K562 (cell line): ENCODE data around the gene UBR4. TPM values are rescaled to one million over a fixed set of nuclear protein-coding genes. Genes with fewer than 3 reads are reported as not detected.

Source experiments
- ATAC-seq: fragments of 200-7000 bp; cut with Tn5 transposase; 3 replicates; pipeline ENCODE4 v1.9.1; 2020; ENCODE audit warnings: moderate library complexity
- BruUV-seq: library from RNA; stranded (reverse); fragments of 400-500 nt; replicated peaks from 2 replicates; lab custom pipeline; 2021; lab: Mats Ljungman, UMichigan
- CTCF ChIA-PET: fragments of 300-600 bp; formaldehyde crosslinking; extraction: SDS; loops from one replicate; lab custom pipeline; 2021; ENCODE audit warnings: low intra/inter-chr PET ratio; lab: Yijun Ruan, JAX
- POLR2A ChIA-PET: fragments of 300-600, 350-650 bp; sonication (Branson Sonifier 250); formaldehyde crosslinking; extraction: SDS; loops from one replicate; lab custom pipeline; 2021; ENCODE audit warnings: antibody characterized with exemption, inconsistent platforms; lab: Yijun Ruan, JAX
- DNase-seq, 4 experiments: peaks; one replicate each; pipeline versions ENCODE4 v3.0.0 to v3.0.0-alpha.2; 2011 to 2018; ENCODE audit warnings: low spot score in 3 of 4, mixed read lengths in 3 of 4; ENCODE audit errors: extremely low read depth in 1 of 4
- FAIRE-seq: peaks from 2 replicates; lab custom pipeline; 2011; peaks lifted over from hg19 to GRCh38; lab: Jason Lieb, UNC
- H2AFZ ChIP-seq: 2 replicates; pipeline ENCODE4 v1.6.0; 2011; ENCODE audit warnings: low read depth, low read length, control low read depth, inconsistent platforms
- H3K27ac ChIP-seq: fragments of 200-600 bp; 3 replicates; pipeline ENCODE4 v1.8.0; 2011; ENCODE audit warnings: low read depth, mild to moderate bottlenecking, control low read depth, inconsistent platforms, low read length, moderate library complexity, mixed read lengths; ENCODE audit errors: extremely low read depth
- H3K27me3 ChIP-seq, 2 experiments: fragments of 300-600 bp in 1 of 2; 2 replicates in 1 of 2; 3 replicates in 1 of 2; pipeline versions ENCODE4 v1.6.0 to v1.8.0; 2011; ENCODE audit warnings: inconsistent platforms in 2 of 2, low read length in 2 of 2, mild to moderate bottlenecking in 1 of 2, mixed read lengths in 1 of 2, moderate library complexity in 1 of 2; ENCODE audit not compliant: control insufficient read depth in 2 of 2, insufficient read depth in 2 of 2
- H3K36me3 ChIP-seq: fragments of 300-600 bp; 3 replicates; pipeline ENCODE4 v1.8.0; 2011; ENCODE audit warnings: mild to moderate bottlenecking, low read length, inconsistent platforms; ENCODE audit not compliant: control insufficient read depth, insufficient read depth
- H3K4me1 ChIP-seq, 2 experiments: fragments of 200-600 bp in 1 of 2; replicated peaks in 1 of 2; 2 replicates in 1 of 2; 3 replicates in 1 of 2; pipeline versions ENCODE4 v1.5.1 to v1.8.0; 2011; ENCODE audit warnings: inconsistent platforms in 2 of 2, low read length in 2 of 2, mild to moderate bottlenecking in 1 of 2, mixed read lengths in 1 of 2, moderate library complexity in 1 of 2; ENCODE audit not compliant: control insufficient read depth in 2 of 2, insufficient read depth in 2 of 2
- H3K4me2 ChIP-seq: 2 replicates; pipeline ENCODE4 v1.6.1; 2011; ENCODE audit warnings: low read length, control low read depth, inconsistent platforms, mixed read lengths; ENCODE audit not compliant: insufficient read depth
- H3K4me3 ChIP-seq: fragments of 200-600 bp; sonication (generic), shearing (Covaris generic); 2 replicates; pipeline ENCODE4 v1.5.1; 2016; ENCODE audit warnings: control low read depth, inconsistent platforms
- H3K79me2 ChIP-seq: fragments of 200-600 bp; 3 replicates; pipeline ENCODE4 v1.8.0; 2011; ENCODE audit warnings: low read length, inconsistent platforms; ENCODE audit not compliant: control insufficient read depth, insufficient read depth
- H3K9ac ChIP-seq, 2 experiments: 2 replicates each; pipeline versions ENCODE4 v1.6.0 to v1.6.1; 2011; ENCODE audit warnings: low read depth in 2 of 2, low read length in 2 of 2, control low read depth in 1 of 2, inconsistent platforms in 1 of 2, mild to moderate bottlenecking in 1 of 2, mixed read lengths in 1 of 2; ENCODE audit not compliant: insufficient read depth in 1 of 2
- H3K9me1 ChIP-seq: one replicate; pipeline ENCODE4 v1.6.0; 2011; ENCODE audit warnings: inconsistent platforms, mild to moderate bottlenecking, low read length, moderate library complexity; ENCODE audit not compliant: control insufficient read depth, insufficient read depth
- H3K9me3 ChIP-seq: replicated peaks from 2 replicates; pipeline ENCODE4 v1.5.1; 2011; ENCODE audit warnings: low read depth, low read length, inconsistent platforms; ENCODE audit not compliant: control insufficient read depth, insufficient read depth
- H4K20me1 ChIP-seq: replicated peaks from 2 replicates; pipeline ENCODE4 v1.6.1; 2011; ENCODE audit warnings: low read length, inconsistent platforms, mixed read lengths; ENCODE audit not compliant: control insufficient read depth, insufficient read depth
- BRD4 ChIP-seq: fragments of 200-600 bp; sonication (generic); IDR thresholded peaks from 2 replicates; pipeline ENCODE4 v1.6.1; 2017; ENCODE audit warnings: inconsistent platforms
- CBX5 ChIP-seq: IDR thresholded peaks from 2 replicates; pipeline ENCODE4 v1.6.1; 2014; ENCODE audit warnings: low read depth, borderline replicate concordance
- EZH2 ChIP-seq: IDR thresholded peaks from 2 replicates; pipeline ENCODE4 v1.6.1; 2012; ENCODE audit warnings: low read depth, mild to moderate bottlenecking, inconsistent platforms, low read length, borderline replicate concordance
- HEY1 ChIP-seq: fragments of 250-450 bp; sonication (Bioruptor Pico); IDR thresholded peaks from 2 replicates; pipeline ENCODE4 v1.5.0; 2020; ENCODE audit warnings: mild to moderate bottlenecking, moderate library complexity, borderline replicate concordance
- HMGN3 ChIP-seq: IDR thresholded peaks from 2 replicates; pipeline ENCODE4 v1.6.1; 2011; ENCODE audit warnings: borderline replicate concordance, low read depth, mild to moderate bottlenecking, mixed read lengths, low read length; ENCODE audit not compliant: insufficient read length; ENCODE audit errors: extremely low read depth
- KDM5B ChIP-seq: fragments of 200-600 bp; sonication (generic); IDR thresholded peaks from 2 replicates; pipeline ENCODE4 v1.6.1; 2012; ENCODE audit warnings: low read depth, mild to moderate bottlenecking, moderate library complexity, low read length, control low read depth, inconsistent platforms; ENCODE audit not compliant: insufficient replicate concordance
- RBFOX2 ChIP-seq: fragments of 200-400 bp; formaldehyde crosslinking; IDR thresholded peaks from 2 replicates; pipeline ENCODE4 v1.6.1; 2017; ENCODE audit warnings: low read depth, mild to moderate bottlenecking, low read length, moderate library complexity
- TSC22D4 ChIP-seq: fragments of 450-650 bp; IDR thresholded peaks from 2 replicates; pipeline ENCODE4 v1.6.1; 2016; ENCODE audit warnings: missing genetic modification characterization, missing biosample characterization, control low read depth
- ZBTB7A ChIP-seq: IDR thresholded peaks from 2 replicates; pipeline ENCODE4 v1.6.1; 2011; ENCODE audit warnings: low read depth, mild to moderate bottlenecking, low read length, moderate library complexity, borderline replicate concordance; ENCODE audit not compliant: control insufficient read depth
- ZNF311 ChIP-seq: fragments of 250-450 bp; sonication (Bioruptor Pico); IDR thresholded peaks from 2 replicates; pipeline ENCODE4 v1.4.0; 2020; ENCODE audit warnings: mild to moderate bottlenecking, moderate library complexity
- ZNF589 ChIP-seq: fragments of 200-800 bp; sonication (Bioruptor generic); IDR thresholded peaks from 2 replicates; pipeline ENCODE4 v1.6.1; 2016; ENCODE audit warnings: low read depth, missing genetic modification characterization, missing compliant biosample characterization
- ZNF707 ChIP-seq: fragments of 250-450 bp; sonication (Bioruptor Pico); conservative IDR thresholded peaks from 2 replicates; pipeline ENCODE4 v1.8.0; 2022; ENCODE audit warnings: inconsistent platforms, mild to moderate bottlenecking, moderate library complexity
- ZNF75A ChIP-seq: fragments of 450-650 bp; formaldehyde crosslinking; IDR thresholded peaks from 2 replicates; pipeline ENCODE4 v1.4.0; 2020; ENCODE audit warnings: mild to moderate bottlenecking
- ZNF764 ChIP-seq: fragments of 250-450 bp; sonication (Bioruptor Pico); IDR thresholded peaks from 2 replicates; pipeline ENCODE4 v1.4.0; 2020; ENCODE audit warnings: low read depth, mild to moderate bottlenecking, moderate library complexity
- WGBS: fragments of 100-300 bp; shearing (Covaris generic); methylation state at CpG from one replicate; pipeline ENCODE4 v1.1.6; 2016; ENCODE audit warnings: low coverage, mixed read lengths; ENCODE audit not compliant: insufficient coverage; ENCODE audit errors: missing lambda C conversion rate; 5-methylcytosine and 5-hydroxymethylcytosine counted together
- in situ Hi-C: fragments of 300-500 bp; cut with MboI; formaldehyde crosslinking; loops from 4 replicates; pipeline ENCODE4 v1.15.0; 2018; ENCODE audit warnings: inconsistent platforms, mixed read lengths
- intact Hi-C: fragments of 100-400 bp; cut with micrococcal nuclease; formaldehyde crosslinking; loops from 2 replicates; pipeline ENCODE4 v1.14.2; 2022
- polyA plus RNA-seq, 8 experiments: library from polyadenylated mRNA; depleted of rRNA in 4 of 8; stranded (reverse) in 5 of 8; unstranded in 3 of 8; fragments of >200 nt; fragmentation: Nextera tagmentation in 2 of 8; fragmentation: Illumina TruSeq in 1 of 8; extraction: Ambion mirVana in 2 of 8; extraction: Trizol in 1 of 8; gene quantifications; 2 replicates each; pipeline versions ENCODE4 v1.2.1 to v1.2.3, GENCODE V29; 2011 to 2014; ENCODE audit warnings: inconsistent platforms in 1 of 8, missing spikeins in 1 of 8
- total RNA-seq, 7 experiments: library from RNA; depleted of rRNA in 6 of 7; stranded (reverse); fragments of >200 nt in 6 of 7; fragmentation: Illumina TruSeq in 2 of 7; extraction: Trizol in 2 of 7; gene quantifications; 2 replicates each; pipeline versions ENCODE4 v1.2.1 to v1.2.3, GENCODE V29; 2011 to 2021; ENCODE audit warnings: low replicate concordance in 1 of 7
- TF ChIP-seq, protein P1 (sequence below): sonication (generic); formaldehyde crosslinking; IDR thresholded peaks from 2 replicates; pipeline ENCODE4 v1.8.0; 2022; ENCODE audit warnings: mild to moderate bottlenecking, missing genetic modification reagents

UBR4 gene
- total and polyA plus RNA-seq, 9 of the 15 experiments (the other 6 are each of a cell fraction or from before 2014, with no cell fraction given), result 55.4 to 277 (median 123) TPM

- H3K4me2 ChIP-seq, result no peak overlapping the region
- no peak overlapping the region for H3K4me3 ChIP-seq
- ATAC-seq, result no peak
- DNase-seq, result no peak
- intact Hi-C loops (loop anchor here (5.0 kb wide), 1 partner anchor 177 kb away; no protein-coding TSS in a partner anchor), in situ Hi-C loops (no loop called here)
- CTCF ChIA-PET, result no interaction called here
- H3K9me3 ChIP-seq, result no peaks in the 10 kb centered on the region
- FAIRE-seq, result no peak
- POLR2A ChIA-PET, result interaction anchor here (0.7 to 5.7 kb wide), 8 partner anchors 10 to 527 kb away, joined by 3 to 29 read pairs (median 4); no protein-coding TSS in a partner anchor
- TF ChIP-seq KDM5B (no peak), ZNF75A (no peak), EZH2 (no peak), TSC22D4 (tag) (no peak), ZNF764 (CRISPR knock-in tag) (no peak), HMGN3 (no peak), CBX5 (no peak), HEY1 (CRISPR knock-in tag) (no peak), ZNF589 (no peak), ZBTB7A (no peak), ZNF707 (CRISPR knock-in tag) (no peak), BRD4 (no peak), ZNF311 (no peak), RBFOX2 (no peak)
- TF ChIP-seq, protein P1, sequence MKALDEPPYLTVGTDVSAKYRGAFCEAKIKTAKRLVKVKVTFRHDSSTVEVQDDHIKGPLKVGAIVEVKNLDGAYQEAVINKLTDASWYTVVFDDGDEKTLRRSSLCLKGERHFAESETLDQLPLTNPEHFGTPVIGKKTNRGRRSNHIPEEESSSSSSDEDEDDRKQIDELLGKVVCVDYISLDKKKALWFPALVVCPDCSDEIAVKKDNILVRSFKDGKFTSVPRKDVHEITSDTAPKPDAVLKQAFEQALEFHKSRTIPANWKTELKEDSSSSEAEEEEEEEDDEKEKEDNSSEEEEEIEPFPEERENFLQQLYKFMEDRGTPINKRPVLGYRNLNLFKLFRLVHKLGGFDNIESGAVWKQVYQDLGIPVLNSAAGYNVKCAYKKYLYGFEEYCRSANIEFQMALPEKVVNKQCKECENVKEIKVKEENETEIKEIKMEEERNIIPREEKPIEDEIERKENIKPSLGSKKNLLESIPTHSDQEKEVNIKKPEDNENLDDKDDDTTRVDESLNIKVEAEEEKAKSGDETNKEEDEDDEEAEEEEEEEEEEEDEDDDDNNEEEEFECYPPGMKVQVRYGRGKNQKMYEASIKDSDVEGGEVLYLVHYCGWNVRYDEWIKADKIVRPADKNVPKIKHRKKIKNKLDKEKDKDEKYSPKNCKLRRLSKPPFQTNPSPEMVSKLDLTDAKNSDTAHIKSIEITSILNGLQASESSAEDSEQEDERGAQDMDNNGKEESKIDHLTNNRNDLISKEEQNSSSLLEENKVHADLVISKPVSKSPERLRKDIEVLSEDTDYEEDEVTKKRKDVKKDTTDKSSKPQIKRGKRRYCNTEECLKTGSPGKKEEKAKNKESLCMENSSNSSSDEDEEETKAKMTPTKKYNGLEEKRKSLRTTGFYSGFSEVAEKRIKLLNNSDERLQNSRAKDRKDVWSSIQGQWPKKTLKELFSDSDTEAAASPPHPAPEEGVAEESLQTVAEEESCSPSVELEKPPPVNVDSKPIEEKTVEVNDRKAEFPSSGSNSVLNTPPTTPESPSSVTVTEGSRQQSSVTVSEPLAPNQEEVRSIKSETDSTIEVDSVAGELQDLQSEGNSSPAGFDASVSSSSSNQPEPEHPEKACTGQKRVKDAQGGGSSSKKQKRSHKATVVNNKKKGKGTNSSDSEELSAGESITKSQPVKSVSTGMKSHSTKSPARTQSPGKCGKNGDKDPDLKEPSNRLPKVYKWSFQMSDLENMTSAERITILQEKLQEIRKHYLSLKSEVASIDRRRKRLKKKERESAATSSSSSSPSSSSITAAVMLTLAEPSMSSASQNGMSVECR, result no peak
- H3K27ac ChIP-seq, result no peak overlapping the region
- peaks cover 98% of the 10 kb centered on the region for H3K36me3 ChIP-seq
- no peaks in the 10 kb centered on the region for H3K27me3 ChIP-seq
- H3K79me2 ChIP-seq, result peaks cover 5% of the 10 kb centered on the region; the same call in 2 of the 3 replicates
- BruUV-seq, result no TSS peak
- 93% methylated on average over 18 of the region's 20 CpGs for WGBS
- no peaks in the 10 kb centered on the region; the same call in 1 of the 2 replicates for H4K20me1 ChIP-seq
- H2AFZ ChIP-seq, result no peak overlapping the region
- H3K4me1 ChIP-seq, result peaks cover 15 to 19% of the 10 kb centered on the region in 2 experiments
- no peaks in the 10 kb centered on the region for H3K9me1 ChIP-seq
- H3K9ac ChIP-seq, result no peak overlapping the region
These were observed 125.8 kb downstream of the UBR4 start for GRCh38 chr1:19084206-19084738.
